Trophoblast cell (in vitro differentiated cells and primary cell): Measurements from ENCODE around the gene BNIP5.

Experiments used
- DNase-seq, 2 donors: peaks; one replicate each; pipeline ENCODE4 v3.0.0-alpha.2; 2016
- H2AFZ ChIP-seq: 2 replicates; pipeline ENCODE4 v1.6.1; 2013; ENCODE audit warnings: low read length, moderate library complexity, mild to moderate bottlenecking; ENCODE audit not compliant: insufficient read depth, poor library complexity
- H2AK5ac ChIP-seq: 2 replicates; pipeline ENCODE4 v1.6.1; 2013; ENCODE audit warnings: mild to moderate bottlenecking, low read length
- H2BK120ac ChIP-seq: 2 replicates; pipeline ENCODE4 v1.6.1; 2013; ENCODE audit warnings: low read length, mild to moderate bottlenecking, moderate library complexity; ENCODE audit not compliant: insufficient read depth, poor library complexity
- H2BK12ac ChIP-seq: 2 replicates; pipeline ENCODE4 v1.6.1; 2013; ENCODE audit warnings: mild to moderate bottlenecking, low read length, moderate library complexity
- H2BK5ac ChIP-seq: 2 replicates; pipeline ENCODE4 v1.6.1; 2013; ENCODE audit warnings: low read length, low read depth, moderate library complexity, mild to moderate bottlenecking; ENCODE audit not compliant: poor library complexity
- H3K14ac ChIP-seq: 2 replicates; pipeline ENCODE4 v1.6.1; 2013; ENCODE audit warnings: mild to moderate bottlenecking, low read length
- H3K18ac ChIP-seq: 2 replicates; pipeline ENCODE4 v1.6.1; 2013; ENCODE audit warnings: mild to moderate bottlenecking, low read length
- H3K23ac ChIP-seq: 2 replicates; pipeline ENCODE4 v1.6.1; 2013; ENCODE audit warnings: low read length
- H3K27ac ChIP-seq: 2 replicates; pipeline ENCODE4 v1.5.1; 2013; ENCODE audit warnings: low read depth, mild to moderate bottlenecking, inconsistent platforms, low read length, moderate library complexity
- H3K27me3 ChIP-seq: 2 replicates; pipeline ENCODE4 v1.6.1; 2013; ENCODE audit warnings: inconsistent platforms, mild to moderate bottlenecking, low read length, moderate library complexity; ENCODE audit not compliant: insufficient read depth
- H3K36me3 ChIP-seq, 2 experiments: 1 replicate in 1 of 2; 2 replicates in 1 of 2; pipeline ENCODE4 v1.6.1; 2013; ENCODE audit warnings: low read length in 2 of 2, mild to moderate bottlenecking in 2 of 2, moderate library complexity in 1 of 2; ENCODE audit not compliant: insufficient read depth in 2 of 2, control insufficient read depth in 1 of 2
- H3K4ac ChIP-seq: 2 replicates; pipeline ENCODE4 v1.6.1; 2013; ENCODE audit warnings: low read depth, mild to moderate bottlenecking, low read length, moderate library complexity
- H3K4me1 ChIP-seq, 2 experiments: 1 replicate in 1 of 2; 2 replicates in 1 of 2; pipeline ENCODE4 v1.6.1; 2013; ENCODE audit warnings: low read length in 2 of 2, mild to moderate bottlenecking in 2 of 2, moderate library complexity in 1 of 2; ENCODE audit not compliant: insufficient read depth in 2 of 2, control insufficient read depth in 1 of 2
- H3K4me2 ChIP-seq: 2 replicates; pipeline ENCODE4 v1.6.1; 2013; ENCODE audit warnings: inconsistent platforms, mild to moderate bottlenecking, low read length, moderate library complexity
- H3K4me3 ChIP-seq: 2 replicates; pipeline ENCODE4 v1.5.1; 2013; ENCODE audit warnings: mild to moderate bottlenecking, low read depth, low read length, inconsistent platforms
- H3K79me1 ChIP-seq: one replicate; pipeline ENCODE4 v1.6.1; 2013; ENCODE audit warnings: low read length
- H3K79me2 ChIP-seq: 2 replicates; pipeline ENCODE4 v1.6.1; 2013; ENCODE audit warnings: low read length, mild to moderate bottlenecking; ENCODE audit not compliant: control insufficient read depth, insufficient read depth, poor library complexity
- H3K9ac ChIP-seq: 2 replicates; pipeline ENCODE4 v1.6.1; 2013; ENCODE audit warnings: mild to moderate bottlenecking, low read length
- H3K9me3 ChIP-seq: 2 replicates; pipeline ENCODE4 v1.6.1; 2013; ENCODE audit warnings: low read depth, mild to moderate bottlenecking, control low read depth, inconsistent platforms, low read length; ENCODE audit not compliant: insufficient read depth
- H4K12ac ChIP-seq: 2 replicates; pipeline ENCODE4 v1.6.1; 2013; ENCODE audit warnings: low read depth, mild to moderate bottlenecking, low read length, moderate library complexity
- H4K8ac ChIP-seq: 2 replicates; pipeline ENCODE4 v1.6.1; 2013; ENCODE audit warnings: low read depth, mild to moderate bottlenecking, low read length, moderate library complexity
- H4K91ac ChIP-seq: one replicate; pipeline ENCODE4 v1.6.1; 2013; ENCODE audit warnings: low read depth, mild to moderate bottlenecking, low read length, moderate library complexity
- WGBS: extraction: QIAGEN DNeasy Blood & Tissue Kit; methylation state at CpG from one replicate; pipeline ENCODE4 v1.1.7; 2013; ENCODE audit warnings: missing lambda C conversion rate; ENCODE audit not compliant: insufficient read length, insufficient coverage; ENCODE audit errors: extremely low coverage; 5-methylcytosine and 5-hydroxymethylcytosine counted together

Gene BNIP5

GRCh38 chr6:36276581-36277536 is 59.8 kb downstream of the BNIP5 start:
- H3K4me1 ChIP-seq = peaks cover 0 to 2% of the 10 kb centered on the region in 2 experiments
- no peak overlapping the region for H3K18ac ChIP-seq
- H2AFZ ChIP-seq = no peak overlapping the region
- H3K23ac ChIP-seq = no peak overlapping the region
- no peak overlapping the region for H3K27ac ChIP-seq
- H2BK12ac ChIP-seq = no peak overlapping the region
- no CpG with 5 or more reads among the region's 13 CpGs for WGBS
- H4K91ac ChIP-seq = no peak overlapping the region
- H3K79me2 ChIP-seq = no peaks in the 10 kb centered on the region
- H2AK5ac ChIP-seq = no peak overlapping the region
- H3K14ac ChIP-seq = no peak overlapping the region
- H2BK120ac ChIP-seq = no peak overlapping the region
- no peak for DNase-seq
- no peak overlapping the region for H3K4me3 ChIP-seq
- H4K12ac ChIP-seq = no peak overlapping the region
- no peak overlapping the region for H3K9ac ChIP-seq
- H3K9me3 ChIP-seq = no peaks in the 10 kb centered on the region
- H3K79me1 ChIP-seq = no peaks in the 10 kb centered on the region
- no peak overlapping the region for H3K4ac ChIP-seq
- H2BK5ac ChIP-seq = no peak overlapping the region
- no peak overlapping the region for H3K4me2 ChIP-seq
- no peaks in the 10 kb centered on the region for H3K36me3 ChIP-seq
- H3K27me3 ChIP-seq = no peaks in the 10 kb centered on the region
- no peak overlapping the region for H4K8ac ChIP-seq

DNA sequence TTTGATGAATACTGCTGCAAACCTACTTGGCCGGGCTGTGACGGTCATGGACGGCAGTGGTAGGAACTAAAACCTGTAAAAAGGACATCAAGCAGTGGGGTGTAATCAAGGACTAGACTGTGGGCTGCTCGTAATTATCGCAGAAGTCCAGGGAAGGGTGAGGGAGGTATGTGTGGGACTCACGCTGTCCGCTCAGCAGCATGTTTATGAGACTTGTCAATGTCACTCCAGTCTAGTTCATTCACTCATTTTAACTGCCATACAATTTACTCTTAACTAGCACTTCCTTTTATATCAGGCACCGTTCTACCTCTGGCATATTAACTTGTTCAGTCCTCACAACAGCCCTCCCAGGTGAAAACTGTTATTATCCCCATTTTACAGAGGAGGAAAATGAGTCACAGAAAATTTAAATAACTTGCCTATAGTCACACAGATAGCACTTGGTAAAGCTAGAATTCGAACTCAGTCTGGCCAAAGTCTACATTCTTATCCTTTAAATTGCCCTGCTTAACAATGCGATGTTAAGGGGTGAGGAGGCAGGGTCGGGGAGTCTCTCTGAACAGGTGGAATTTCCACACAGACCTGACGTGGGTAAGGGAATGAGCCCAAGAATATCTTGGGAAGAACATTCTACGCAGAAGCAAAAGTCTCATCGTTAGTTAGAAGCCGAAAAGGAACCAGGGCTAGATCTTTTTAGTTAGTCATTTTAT is 62.7 kb downstream of the BNIP5 start:
- H4K91ac ChIP-seq = no peak overlapping the region
- H3K4me3 ChIP-seq = no peak overlapping the region
- H3K4ac ChIP-seq = no peak overlapping the region
- no peak overlapping the region for H2AFZ ChIP-seq
- peaks cover 0 to 2% of the 10 kb centered on the region in 2 experiments for H3K4me1 ChIP-seq
- H3K14ac ChIP-seq = no peak overlapping the region
- no peaks in the 10 kb centered on the region for H3K27me3 ChIP-seq
- no peaks in the 10 kb centered on the region for H3K79me2 ChIP-seq
- no peak overlapping the region for H4K12ac ChIP-seq
- no peak overlapping the region for H3K27ac ChIP-seq
- H2BK5ac ChIP-seq = no peak overlapping the region
- H4K8ac ChIP-seq = no peak overlapping the region
- no peak overlapping the region for H2BK120ac ChIP-seq
- DNase-seq = no peak
- H3K79me1 ChIP-seq = no peaks in the 10 kb centered on the region
- no peak overlapping the region for H3K4me2 ChIP-seq
- no peak overlapping the region for H2BK12ac ChIP-seq
- no peaks in the 10 kb centered on the region for H3K9me3 ChIP-seq
- H3K9ac ChIP-seq = no peak overlapping the region
- no peaks in the 10 kb centered on the region for H3K36me3 ChIP-seq
- WGBS = no CpG with 5 or more reads among the region's 15 CpGs
- no peak overlapping the region for H2AK5ac ChIP-seq
- H3K23ac ChIP-seq = no peak overlapping the region
- H3K18ac ChIP-seq = no peak overlapping the region

GRCh38 chr6:36273067-36273466 is 63.6 kb downstream of the BNIP5 start:
- no peak overlapping the region for H3K9ac ChIP-seq
- H4K8ac ChIP-seq = no peak overlapping the region
- H3K79me2 ChIP-seq = no peaks in the 10 kb centered on the region
- H3K23ac ChIP-seq = no peak overlapping the region
- no peak overlapping the region for H2AFZ ChIP-seq
- H3K27me3 ChIP-seq = no peaks in the 10 kb centered on the region
- H3K27ac ChIP-seq = no peak overlapping the region
- H3K4me1 ChIP-seq = peaks cover 0 to 2% of the 10 kb centered on the region in 2 experiments
- H3K18ac ChIP-seq = no peak overlapping the region
- H2AK5ac ChIP-seq = no peak overlapping the region
- WGBS = no CpG with 5 or more reads among the region's 5 CpGs
- no peak overlapping the region for H2BK12ac ChIP-seq
- no peak overlapping the region for H3K4me2 ChIP-seq
- H3K4ac ChIP-seq = no peak overlapping the region
- H2BK5ac ChIP-seq = no peak overlapping the region
- H4K91ac ChIP-seq = no peak overlapping the region
- H4K12ac ChIP-seq = no peak overlapping the region
- H3K79me1 ChIP-seq = no peaks in the 10 kb centered on the region
- H3K9me3 ChIP-seq = no peaks in the 10 kb centered on the region
- no peaks in the 10 kb centered on the region for H3K36me3 ChIP-seq
- no peak for DNase-seq
- no peak overlapping the region for H2BK120ac ChIP-seq
- H3K4me3 ChIP-seq = no peak overlapping the region
- no peak overlapping the region for H3K14ac ChIP-seq

DNA sequence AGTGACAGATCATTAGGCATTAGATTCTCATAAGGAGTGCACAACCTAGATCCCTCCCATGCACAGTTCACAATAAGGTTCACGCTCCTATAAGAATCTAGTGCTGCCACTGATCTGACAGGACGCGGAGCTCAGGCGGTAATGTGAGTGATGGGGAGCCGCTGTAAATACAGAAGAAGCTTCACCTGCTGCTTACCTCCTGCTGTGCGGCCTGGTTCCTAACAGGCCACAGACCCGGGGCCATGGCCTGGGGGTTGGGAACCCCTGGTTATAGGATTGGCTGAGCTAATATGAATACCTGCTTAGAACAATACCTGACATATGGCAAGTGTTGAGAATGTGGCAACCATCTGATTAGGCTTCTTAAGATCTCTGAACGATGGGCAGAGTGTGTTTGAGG is 64.5 kb downstream of the BNIP5 start:
- WGBS = no CpG with 5 or more reads among the region's 8 CpGs
- H2BK120ac ChIP-seq = no peak overlapping the region
- H3K4me2 ChIP-seq = no peak overlapping the region
- no peak overlapping the region for H2AFZ ChIP-seq
- H3K23ac ChIP-seq = no peak overlapping the region
- H3K36me3 ChIP-seq = no peaks in the 10 kb centered on the region
- no peak overlapping the region for H4K91ac ChIP-seq
- H3K18ac ChIP-seq = no peak overlapping the region
- H2BK5ac ChIP-seq = no peak overlapping the region
- no peak overlapping the region for H3K9ac ChIP-seq
- H3K14ac ChIP-seq = no peak overlapping the region
- H3K4me1 ChIP-seq = peaks cover 0 to 2% of the 10 kb centered on the region in 2 experiments
- no peak overlapping the region for H3K4ac ChIP-seq
- no peak overlapping the region for H3K27ac ChIP-seq
- no peaks in the 10 kb centered on the region for H3K9me3 ChIP-seq
- H2BK12ac ChIP-seq = no peak overlapping the region
- H4K8ac ChIP-seq = no peak overlapping the region
- no peak overlapping the region for H3K4me3 ChIP-seq
- H4K12ac ChIP-seq = no peak overlapping the region
- H3K79me2 ChIP-seq = no peaks in the 10 kb centered on the region
- no peak overlapping the region for H2AK5ac ChIP-seq
- H3K27me3 ChIP-seq = no peaks in the 10 kb centered on the region
- no peaks in the 10 kb centered on the region for H3K79me1 ChIP-seq
- DNase-seq = no peak
